A673 (cell line): ENCODE data around the gene KIFC3.

Experiments used
- EZH2 ChIP-seq: fragments of 200-600 bp; sonication (generic); IDR thresholded peaks from 2 replicates; pipeline ENCODE4 v1.6.1; 2017; ENCODE audit warnings: borderline replicate concordance, low read depth, mild to moderate bottlenecking, mixed read lengths, antibody characterized with exemption, low read length; ENCODE audit not compliant: poor library complexity, severe bottlenecking
- TF ChIP-seq, protein P1 (sequence below): fragments of 300-800, 200-600 bp; sonication (generic); conservative IDR thresholded peaks from 2 replicates; pipeline ENCODE4 v1.5.1; 2017; ENCODE audit warnings: low read depth, mild to moderate bottlenecking, antibody characterized with exemption, low read length, moderate library complexity, mixed read lengths

DNA sequence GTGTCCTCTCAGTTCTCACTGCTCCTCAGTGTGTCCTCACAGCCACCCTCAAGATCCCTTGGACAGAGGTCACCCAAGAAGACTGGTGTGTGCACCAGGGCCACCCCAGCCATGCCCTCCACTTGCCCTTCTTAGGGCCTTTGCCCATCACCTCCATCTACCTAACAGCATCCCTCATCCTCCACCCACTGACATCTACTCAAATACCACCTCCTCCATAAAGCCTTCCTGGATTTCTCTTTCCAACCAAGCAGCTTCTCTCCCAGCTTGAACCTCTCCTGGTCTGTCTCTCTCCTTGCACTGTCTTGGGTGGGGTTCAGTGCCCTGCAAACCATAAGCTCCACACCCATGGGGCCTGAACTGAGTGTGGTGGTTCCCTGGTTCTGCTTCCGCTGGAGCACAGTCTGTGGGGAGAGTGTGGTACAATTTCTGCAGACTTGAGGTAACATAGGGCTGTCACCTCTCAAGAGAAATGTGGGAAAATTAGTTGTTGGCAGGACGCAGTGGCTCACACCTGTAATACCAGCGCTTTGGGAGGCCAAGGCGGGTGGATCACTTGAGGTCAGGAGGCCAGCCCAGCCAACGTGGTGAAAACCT, 52.3 kb downstream of the KIFC3 start:
- TF ChIP-seq, protein P1, sequence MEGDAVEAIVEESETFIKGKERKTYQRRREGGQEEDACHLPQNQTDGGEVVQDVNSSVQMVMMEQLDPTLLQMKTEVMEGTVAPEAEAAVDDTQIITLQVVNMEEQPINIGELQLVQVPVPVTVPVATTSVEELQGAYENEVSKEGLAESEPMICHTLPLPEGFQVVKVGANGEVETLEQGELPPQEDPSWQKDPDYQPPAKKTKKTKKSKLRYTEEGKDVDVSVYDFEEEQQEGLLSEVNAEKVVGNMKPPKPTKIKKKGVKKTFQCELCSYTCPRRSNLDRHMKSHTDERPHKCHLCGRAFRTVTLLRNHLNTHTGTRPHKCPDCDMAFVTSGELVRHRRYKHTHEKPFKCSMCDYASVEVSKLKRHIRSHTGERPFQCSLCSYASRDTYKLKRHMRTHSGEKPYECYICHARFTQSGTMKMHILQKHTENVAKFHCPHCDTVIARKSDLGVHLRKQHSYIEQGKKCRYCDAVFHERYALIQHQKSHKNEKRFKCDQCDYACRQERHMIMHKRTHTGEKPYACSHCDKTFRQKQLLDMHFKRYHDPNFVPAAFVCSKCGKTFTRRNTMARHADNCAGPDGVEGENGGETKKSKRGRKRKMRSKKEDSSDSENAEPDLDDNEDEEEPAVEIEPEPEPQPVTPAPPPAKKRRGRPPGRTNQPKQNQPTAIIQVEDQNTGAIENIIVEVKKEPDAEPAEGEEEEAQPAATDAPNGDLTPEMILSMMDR: no peak
- no peak for TF ChIP-seq EZH2
